Osteoblast (primary cell): ENCODE measurements around the gene FASN. TPM values are rescaled to one million over a fixed set of nuclear protein-coding genes. Genes with fewer than 3 reads are reported as not detected.

ENCODE experiments used
- DNase-seq: peaks from one replicate; pipeline ENCODE4 v3.0.0; 2011; ENCODE audit warnings: low spot score, mixed read lengths; ENCODE audit not compliant: insufficient read length; ENCODE audit errors: missing footprints
- H2AFZ ChIP-seq: 2 replicates; pipeline ENCODE4 v1.6.0; 2011; ENCODE audit warnings: mild to moderate bottlenecking, low read length
- H3K27ac ChIP-seq: 2 replicates; pipeline ENCODE4 v1.5.1; 2011; ENCODE audit warnings: mild to moderate bottlenecking, low read depth, low read length, moderate library complexity
- H3K27me3 ChIP-seq: 2 replicates; pipeline ENCODE4 v1.6.0; 2012; ENCODE audit warnings: mild to moderate bottlenecking, control low read depth, inconsistent platforms, low read length, moderate library complexity; ENCODE audit not compliant: insufficient read depth
- H3K36me3 ChIP-seq: 2 replicates; pipeline ENCODE4 v1.5.1; 2011; ENCODE audit warnings: mild to moderate bottlenecking, low read length, control low read depth, moderate library complexity; ENCODE audit not compliant: insufficient read depth
- H3K4me1 ChIP-seq: 2 replicates; pipeline ENCODE4 v1.5.1; 2011; ENCODE audit warnings: mild to moderate bottlenecking, low read length, control low read depth, moderate library complexity; ENCODE audit not compliant: insufficient read depth
- H3K4me2 ChIP-seq: 2 replicates; pipeline ENCODE4 v1.6.0; 2011; ENCODE audit warnings: mild to moderate bottlenecking, low read length; ENCODE audit not compliant: insufficient read depth
- H3K4me3 ChIP-seq: fragments of 200-600 bp; sonication (generic); 3 replicates; pipeline ENCODE4 v1.5.1; 2012; ENCODE audit warnings: mild to moderate bottlenecking, low read length, inconsistent platforms; ENCODE audit not compliant: insufficient read depth
- H3K79me2 ChIP-seq: 2 replicates; pipeline ENCODE4 v1.6.0; 2012; ENCODE audit warnings: mild to moderate bottlenecking, low read length, control low read depth, inconsistent platforms; ENCODE audit not compliant: insufficient read depth
- H3K9me3 ChIP-seq: 2 replicates; pipeline ENCODE4 v1.5.1; 2011; ENCODE audit warnings: low read depth, low read length, control low read depth
- H4K20me1 ChIP-seq: 2 replicates; pipeline ENCODE4 v1.6.0; 2012; ENCODE audit warnings: mild to moderate bottlenecking, low read length, control low read depth; ENCODE audit not compliant: insufficient read depth
- CTCF ChIP-seq: IDR thresholded peaks from 2 replicates; pipeline ENCODE4 v1.5.1; 2011; ENCODE audit warnings: mild to moderate bottlenecking, low read depth, low read length, moderate library complexity; ENCODE audit errors: extremely low read depth
- total RNA-seq: library from RNA; depleted of rRNA; stranded (reverse); fragments of >200 nt; gene quantifications from 2 replicates; pipeline ENCODE4 v1.2.3, GENCODE V29; 2012

FASN gene
- total RNA-seq, 1 donor = 142 TPM

DNA sequence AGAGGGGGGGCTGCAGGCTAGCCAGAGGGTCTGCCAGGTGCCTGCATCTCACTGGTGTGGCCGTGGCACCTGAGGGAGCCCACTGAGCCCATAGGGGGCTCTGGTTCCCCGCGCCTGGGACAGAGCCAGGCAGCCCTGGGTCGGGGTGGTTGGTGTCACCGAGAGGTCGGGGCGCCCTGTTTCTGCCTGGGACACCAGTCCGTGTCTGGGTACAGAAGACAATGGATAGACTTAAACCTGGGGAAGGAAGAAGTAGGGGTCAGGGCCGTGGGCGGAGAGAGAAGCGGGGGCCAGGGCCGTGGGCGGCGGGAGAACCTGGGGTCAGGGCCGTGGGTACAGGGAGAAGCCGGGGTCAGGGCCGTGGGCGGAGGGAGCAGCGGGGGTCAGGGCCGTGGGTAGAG, 49.5 kb downstream of the FASN start:
- Histone ChIP-seq H3K79me2 (peaks cover 35% of the 10 kb centered on the region), H4K20me1 (peaks cover 4% of the 10 kb centered on the region), H2AFZ (no peak overlapping the region), H3K27me3 (no peaks in the 10 kb centered on the region), H3K36me3 (peaks cover 30% of the 10 kb centered on the region), H3K27ac (no peak overlapping the region), H3K4me3 (no peak overlapping the region), H3K4me1 (peaks cover 12% of the 10 kb centered on the region), H3K9me3 (no peaks in the 10 kb centered on the region), H3K4me2 (no peak overlapping the region)
- no peak for TF ChIP-seq CTCF
- DNase-seq = peak; percentile 85

DNA sequence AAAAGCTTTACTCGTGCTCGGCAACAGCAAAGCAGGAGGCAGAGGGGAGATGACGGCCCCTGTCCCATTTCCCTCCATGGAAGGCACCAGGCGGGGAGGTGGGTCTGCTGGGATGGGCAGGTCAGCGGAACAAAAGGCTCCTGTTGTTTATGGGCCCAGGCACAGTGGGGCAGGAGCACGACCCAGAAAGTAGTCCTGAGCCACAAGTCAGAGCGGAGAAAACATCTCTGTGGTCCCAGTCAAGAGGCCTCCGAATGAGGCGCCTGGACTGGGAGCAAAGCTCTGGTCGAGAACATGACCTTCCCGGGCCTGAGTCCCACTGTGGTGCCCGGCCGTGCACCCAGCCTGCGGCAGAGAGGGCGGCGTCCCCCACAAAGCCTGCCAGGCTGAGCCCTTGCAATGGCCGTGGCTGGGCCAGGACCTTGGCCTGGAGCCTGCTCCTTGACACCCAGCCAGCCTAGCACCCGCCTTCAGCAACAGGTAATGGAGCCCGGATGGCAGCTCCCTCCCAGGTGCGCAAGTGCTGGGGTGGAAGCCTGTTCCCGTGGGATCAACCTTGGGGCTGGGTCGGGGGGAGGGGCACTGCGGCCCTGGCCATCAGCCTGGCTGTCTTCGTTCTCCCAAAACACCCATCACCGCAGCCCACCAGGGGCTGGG, 50.0 kb downstream of the FASN start:
- Histone ChIP-seq H3K79me2 (peaks cover 29% of the 10 kb centered on the region), H3K27me3 (no peaks in the 10 kb centered on the region), H4K20me1 (peaks cover 4% of the 10 kb centered on the region), H3K27ac (no peak overlapping the region), H3K4me3 (no peak overlapping the region), H3K4me1 (peaks cover 8% of the 10 kb centered on the region), H2AFZ (no peak overlapping the region), H3K36me3 (peaks cover 30% of the 10 kb centered on the region), H3K9me3 (no peaks in the 10 kb centered on the region), H3K4me2 (no peak overlapping the region)
- peak; percentile 73 for DNase-seq
- no peak for TF ChIP-seq CTCF

- Histone ChIP-seq H3K4me1 (peaks cover 2% of the 10 kb centered on the region), H3K36me3 (peaks cover 30% of the 10 kb centered on the region), H4K20me1 (no peaks in the 10 kb centered on the region), H3K4me3 (no peak overlapping the region), H2AFZ (no peak overlapping the region), H3K27ac (no peak overlapping the region), H3K79me2 (peaks cover 23% of the 10 kb centered on the region), H3K4me2 (no peak overlapping the region), H3K9me3 (no peaks in the 10 kb centered on the region), H3K27me3 (no peaks in the 10 kb centered on the region)
- no peak for DNase-seq
- no peak for TF ChIP-seq CTCF
Observed at GRCh38 chr17:82047379-82047778, 50.7 kb downstream of the FASN start.

DNA sequence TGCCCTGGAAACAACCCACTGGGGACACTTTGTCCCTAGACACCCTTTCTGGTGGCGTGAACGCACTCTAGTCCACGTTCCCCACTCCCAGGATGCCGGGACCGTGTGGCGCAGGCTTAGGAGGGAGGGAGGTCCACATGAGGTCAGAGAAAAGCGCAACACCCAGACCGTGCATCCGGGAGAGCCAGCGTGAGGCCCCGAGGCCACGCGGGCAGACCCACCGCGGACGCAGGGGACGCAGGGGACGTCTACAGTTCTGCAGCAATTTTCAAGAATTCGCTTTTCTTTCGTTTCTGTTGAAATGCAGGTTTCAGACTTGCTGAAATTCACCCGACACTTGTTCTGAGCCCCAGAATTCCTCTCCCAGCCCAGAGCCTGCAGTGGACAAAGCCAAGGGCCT, 51.1 kb downstream of the FASN start:
- Histone ChIP-seq H4K20me1 (no peaks in the 10 kb centered on the region), H2AFZ (no peak overlapping the region), H3K9me3 (no peaks in the 10 kb centered on the region), H3K27ac (no peak overlapping the region), H3K27me3 (no peaks in the 10 kb centered on the region), H3K4me1 (no peaks in the 10 kb centered on the region), H3K36me3 (peaks cover 30% of the 10 kb centered on the region), H3K79me2 (peaks cover 18% of the 10 kb centered on the region), H3K4me3 (no peak overlapping the region), H3K4me2 (no peak overlapping the region)
- DNase-seq = no peak
- no peak for TF ChIP-seq CTCF
